Gastrocnemius medialis (tissue), 4 donors: Measurements from ENCODE around the gene SUN1. TPM values are rescaled to one million over a fixed set of nuclear protein-coding genes. Genes with fewer than 3 reads are reported as not detected.

ENCODE experiments used
- ATAC-seq, 2 donors: fragments of 150-250 bp; one replicate each; pipeline ENCODE4 v1.9.1; 2016
- DNase-seq, 2 donors: peaks; one replicate each; pipeline ENCODE4 v3.0.0-alpha.2; 2019
- H3K27ac ChIP-seq, 4 donors: fragments of 200-600 bp; sonication (generic); 1 replicate in 1 of 4; 2 replicates in 3 of 4; pipeline ENCODE4 v1.5.1; 2016 to 2018; ENCODE audit warnings: mild to moderate bottlenecking in 2 of 4, moderate library complexity in 1 of 4
- H3K27me3 ChIP-seq, 3 donors: fragments of 200-600 bp; sonication (generic) in 2 of 3; 1 replicate in 1 of 3; 2 replicates in 2 of 3; pipeline versions ENCODE4 v1.5.1 to v1.6.0; 2016 to 2019; ENCODE audit warnings: mild to moderate bottlenecking in 1 of 3, moderate library complexity in 1 of 3
- H3K36me3 ChIP-seq, 2 donors: fragments of 200-600 bp; sonication (generic) in 1 of 2; one replicate each; pipeline ENCODE4 v1.5.1; 2017 to 2018
- H3K4me1 ChIP-seq, 2 donors: fragments of 200-600 bp; sonication (generic) in 1 of 2; one replicate each; pipeline ENCODE4 v1.5.1; 2016 to 2017; ENCODE audit warnings: mild to moderate bottlenecking in 2 of 2
- H3K4me3 ChIP-seq, 4 donors: fragments of 200-600 bp; sonication (generic) in 3 of 4; 1 replicate in 1 of 4; 2 replicates in 3 of 4; pipeline ENCODE4 v1.5.1; 2016 to 2019; ENCODE audit warnings: mild to moderate bottlenecking in 2 of 4
- H3K9me3 ChIP-seq, 3 donors: fragments of 200-600 bp; sonication (generic) in 2 of 3; 1 replicate in 1 of 3; 2 replicates in 2 of 3; pipeline ENCODE4 v1.5.1; 2016 to 2019
- POLR2A ChIP-seq, 2 donors: fragments of 450-650 bp; IDR thresholded peaks; one replicate each; pipeline ENCODE4 v1.6.1; 2017; ENCODE audit warnings: antibody characterized with exemption in 2 of 2, mild to moderate bottlenecking in 2 of 2, moderate library complexity in 2 of 2
- in situ Hi-C, 4 donors: fragments of 200-750 bp; cut with MboI; loops; one replicate each; pipeline versions ENCODE4 v1.15.0 to v1.8.0; 2017; ENCODE audit warnings: low sequenced_read_pairs in 4 of 4
- intact Hi-C: fragments of 100-400 bp; cut with DNase I; formaldehyde crosslinking; loops from one replicate; pipeline ENCODE4 v1.15.1; 2023; ENCODE audit warnings: low total_unique reads
- total RNA-seq, 4 donors: library from RNA; depleted of rRNA; stranded (reverse); fragments of >200 nt; gene quantifications; one replicate each; pipeline versions ENCODE4 v1.1.0 to v1.2.3, GENCODE V29; 2016
- TF ChIP-seq, protein P1 (sequence below), 5 experiments: fragments of 450-650 bp in 3 of 5; fragments of 200-600 bp in 2 of 5; sonication (generic) in 2 of 5; IDR thresholded peaks in 4 of 5; conservative IDR thresholded peaks in 1 of 5; 1 replicate in 4 of 5; 2 replicates in 1 of 5; pipeline ENCODE4 v1.5.1; 2016 to 2019; ENCODE audit warnings: antibody characterized with exemption in 5 of 5, mild to moderate bottlenecking in 3 of 5, moderate library complexity in 3 of 5

The SUN1 gene
- total RNA-seq, 4 donors from 2014 or later, result 112 to 154 (median 132) TPM

DNA sequence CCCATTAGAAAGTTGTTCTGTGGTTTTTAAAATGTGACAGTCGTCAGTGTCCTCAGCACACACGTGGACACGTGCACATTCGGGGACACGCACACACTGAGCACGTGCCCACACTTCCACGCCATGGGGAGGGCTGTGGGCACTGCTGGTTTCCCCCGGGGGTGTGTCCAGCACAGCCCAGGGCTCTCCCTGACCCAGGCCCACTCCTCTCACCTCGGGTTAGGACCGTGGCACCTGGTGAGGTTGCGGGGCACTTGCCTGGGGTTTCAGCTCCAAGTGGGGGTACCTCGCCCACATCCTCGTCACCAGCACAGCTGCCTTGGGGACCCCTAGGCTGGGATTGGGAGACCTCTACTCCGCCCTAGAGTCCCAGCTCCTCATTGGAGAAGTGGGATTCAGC is 64.8 kb downstream of the SUN1 start:
- no peak for ATAC-seq
- H3K4me1 ChIP-seq, result no peaks in the 10 kb centered on the region
- H3K27ac ChIP-seq, result no peak overlapping the region
- intact Hi-C loops, result no loop called here
- in situ Hi-C loops, result no loop called here
- H3K27me3 ChIP-seq, result no peaks in the 10 kb centered on the region
- no peak for DNase-seq
- no peak for TF ChIP-seq POLR2A (IDR thresholded peaks at IDR 0.05)
- TF ChIP-seq, protein P1, sequence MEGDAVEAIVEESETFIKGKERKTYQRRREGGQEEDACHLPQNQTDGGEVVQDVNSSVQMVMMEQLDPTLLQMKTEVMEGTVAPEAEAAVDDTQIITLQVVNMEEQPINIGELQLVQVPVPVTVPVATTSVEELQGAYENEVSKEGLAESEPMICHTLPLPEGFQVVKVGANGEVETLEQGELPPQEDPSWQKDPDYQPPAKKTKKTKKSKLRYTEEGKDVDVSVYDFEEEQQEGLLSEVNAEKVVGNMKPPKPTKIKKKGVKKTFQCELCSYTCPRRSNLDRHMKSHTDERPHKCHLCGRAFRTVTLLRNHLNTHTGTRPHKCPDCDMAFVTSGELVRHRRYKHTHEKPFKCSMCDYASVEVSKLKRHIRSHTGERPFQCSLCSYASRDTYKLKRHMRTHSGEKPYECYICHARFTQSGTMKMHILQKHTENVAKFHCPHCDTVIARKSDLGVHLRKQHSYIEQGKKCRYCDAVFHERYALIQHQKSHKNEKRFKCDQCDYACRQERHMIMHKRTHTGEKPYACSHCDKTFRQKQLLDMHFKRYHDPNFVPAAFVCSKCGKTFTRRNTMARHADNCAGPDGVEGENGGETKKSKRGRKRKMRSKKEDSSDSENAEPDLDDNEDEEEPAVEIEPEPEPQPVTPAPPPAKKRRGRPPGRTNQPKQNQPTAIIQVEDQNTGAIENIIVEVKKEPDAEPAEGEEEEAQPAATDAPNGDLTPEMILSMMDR (IDR thresholded peaks at IDR 0.05 in 4 of 5, conservative IDR thresholded peaks at IDR 0.05 in 1 of 5), result no peak
- no peak overlapping the region for H3K4me3 ChIP-seq
- peaks cover 0 to 50% of the 10 kb centered on the region in 2 donors for H3K36me3 ChIP-seq
- no peaks in the 10 kb centered on the region for H3K9me3 ChIP-seq

DNA sequence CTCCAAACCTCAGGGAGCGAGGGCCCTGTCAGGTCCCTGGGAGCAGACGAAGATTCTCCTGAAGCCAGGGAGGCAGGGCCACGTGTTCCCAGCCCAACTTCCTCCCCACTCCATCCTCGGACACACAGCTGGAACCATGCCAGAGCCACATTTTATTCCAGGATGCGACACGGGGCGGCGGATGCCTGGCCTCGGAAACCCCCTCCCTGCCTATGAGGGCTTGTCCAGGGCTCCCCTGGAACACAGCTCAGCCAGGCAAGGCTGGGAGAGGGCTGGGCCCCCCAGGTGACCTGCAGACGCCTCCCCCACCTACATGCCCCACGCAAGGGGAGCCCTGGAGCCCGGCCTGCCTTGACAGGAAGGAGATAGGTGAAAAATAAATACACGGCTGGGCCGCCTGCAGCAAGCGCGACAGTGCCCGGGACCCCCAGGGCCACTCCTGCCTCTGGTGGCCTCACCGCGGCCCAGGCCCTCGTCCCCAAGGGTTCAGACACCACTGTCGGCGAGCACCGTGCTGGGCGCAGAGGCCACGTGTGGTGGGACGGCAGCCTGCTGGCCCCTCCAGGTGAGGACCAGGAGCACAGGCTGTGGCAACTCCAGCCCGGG is 65.6 kb downstream of the SUN1 start:
- H3K9me3 ChIP-seq, result no peaks in the 10 kb centered on the region
- intact Hi-C loops, result no loop called here
- H3K4me1 ChIP-seq, result no peaks in the 10 kb centered on the region
- in situ Hi-C loops, result no loop called here
- no peak for TF ChIP-seq POLR2A (IDR thresholded peaks at IDR 0.05)
- no peak overlapping the region for H3K4me3 ChIP-seq
- peaks cover 0 to 6% (median 0%) of the 10 kb centered on the region in 3 donors for H3K27me3 ChIP-seq
- ATAC-seq, result no peak
- H3K36me3 ChIP-seq, result peaks cover 0 to 42% of the 10 kb centered on the region in 2 donors
- no peak overlapping the region for H3K27ac ChIP-seq
- no peak for DNase-seq

DNA sequence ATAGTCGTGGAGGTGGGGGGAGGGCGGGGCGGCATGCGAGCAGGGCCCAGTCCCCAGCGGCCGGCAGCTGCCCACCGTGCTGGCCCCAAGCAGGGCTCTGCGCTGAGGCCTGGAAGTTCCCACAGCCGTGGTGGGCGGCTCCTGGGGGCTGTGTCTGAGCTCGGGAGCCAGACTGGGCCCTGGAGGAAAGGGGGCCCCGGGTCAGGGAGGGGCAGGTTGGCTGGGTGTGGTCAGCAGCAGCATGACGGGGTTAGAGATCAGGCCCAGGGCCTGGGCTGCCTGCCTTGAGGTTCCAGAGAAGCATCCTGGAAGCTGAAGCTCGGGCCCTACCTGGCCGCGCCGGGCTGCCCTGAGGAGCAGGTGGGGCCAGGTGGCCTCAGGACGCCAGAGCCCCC is 66.2 kb downstream of the SUN1 start:
- intact Hi-C loops, result no loop called here
- Histone ChIP-seq H3K27ac (no peak overlapping the region), H3K27me3 (peaks cover 0 to 12% (median 1%) of the 10 kb centered on the region in 3 donors), H3K4me1 (no peaks in the 10 kb centered on the region), H3K36me3 (peaks cover 0 to 39% of the 10 kb centered on the region in 2 donors), H3K4me3 (no peak overlapping the region), H3K9me3 (no peaks in the 10 kb centered on the region)
- no peak for TF ChIP-seq POLR2A (IDR thresholded peaks at IDR 0.05)
- TF ChIP-seq, protein P1 (IDR thresholded peaks at IDR 0.05 in 4 of 5, conservative IDR thresholded peaks at IDR 0.05 in 1 of 5), result no peak
- in situ Hi-C loops, result no loop called here
- no peak for ATAC-seq
- no peak for DNase-seq

DNA sequence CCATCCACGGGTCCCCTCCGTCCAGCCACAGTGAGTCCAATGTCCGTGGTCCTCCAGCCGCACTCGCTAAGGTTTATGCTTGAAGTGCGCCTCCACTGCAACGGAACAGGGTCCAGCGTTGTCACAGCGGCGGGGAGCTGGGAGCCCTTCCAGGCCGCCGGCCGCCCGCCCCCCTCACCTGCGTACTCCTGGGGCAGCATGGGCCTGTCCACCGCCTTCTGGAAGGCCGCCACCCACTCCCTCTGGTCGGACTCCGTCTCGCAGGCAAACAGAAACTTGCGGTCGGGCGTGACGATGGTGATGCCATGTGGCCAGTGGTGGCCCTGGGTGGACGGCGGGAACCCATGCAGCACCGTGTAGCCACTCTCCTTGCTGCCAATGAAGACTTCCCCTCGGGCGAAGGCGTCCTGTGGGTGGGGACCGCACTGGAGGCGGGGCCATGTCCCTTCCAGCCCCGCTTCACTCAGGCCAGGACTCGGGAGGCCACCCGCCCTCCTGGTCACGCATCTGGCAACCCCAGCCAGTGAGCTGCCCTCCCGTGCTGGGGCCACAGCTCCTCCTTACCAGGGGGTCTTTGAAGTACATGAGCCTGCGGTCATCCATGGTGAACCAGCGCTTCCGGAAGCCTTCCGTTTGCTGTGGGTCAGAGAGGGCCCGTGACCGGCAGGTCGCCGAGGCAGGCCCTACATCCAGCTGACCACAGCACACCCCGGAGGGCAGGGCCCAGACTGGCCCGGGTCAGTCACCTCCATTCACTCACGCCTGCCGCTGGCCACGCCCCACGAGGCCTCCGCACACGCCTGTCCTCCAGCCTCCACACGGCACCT is 66.8 kb downstream of the SUN1 start:
- no peak overlapping the region for H3K4me3 ChIP-seq
- intact Hi-C loops (no loop called here), in situ Hi-C loops (no loop called here)
- H3K4me1 ChIP-seq, result no peaks in the 10 kb centered on the region
- peaks cover 3 to 18% (median 6%) of the 10 kb centered on the region in 3 donors for H3K27me3 ChIP-seq
- no peak overlapping the region for H3K27ac ChIP-seq
- TF ChIP-seq POLR2A (IDR thresholded peaks at IDR 0.05), result no peak
- TF ChIP-seq, protein P1 (IDR thresholded peaks at IDR 0.05 in 4 of 5, conservative IDR thresholded peaks at IDR 0.05 in 1 of 5), result no peak
- DNase-seq, result no peak
- ATAC-seq, result no peak
- peaks cover 0 to 33% of the 10 kb centered on the region in 2 donors for H3K36me3 ChIP-seq
- no peaks in the 10 kb centered on the region for H3K9me3 ChIP-seq

DNA sequence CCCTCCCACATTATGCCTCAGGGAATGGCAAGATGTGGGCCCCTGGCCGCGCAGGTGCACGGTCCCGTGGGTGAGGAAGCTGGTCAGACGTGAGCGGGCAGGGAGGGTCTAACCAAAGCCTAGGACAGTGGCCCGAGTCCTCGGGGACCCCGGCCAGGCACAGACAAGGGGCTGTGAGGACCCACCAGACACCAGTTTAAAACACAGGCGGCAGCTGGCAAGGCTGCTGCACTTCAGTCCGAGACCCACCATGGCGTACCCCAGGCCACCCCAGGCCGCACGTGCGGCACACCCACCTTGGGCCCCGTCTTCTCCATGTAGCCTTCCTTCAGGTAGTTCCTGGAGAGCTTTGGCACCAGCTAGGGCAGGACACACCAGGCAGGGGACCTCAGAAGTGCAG is 67.5 kb downstream of the SUN1 start:
- intact Hi-C loops (no loop called here), in situ Hi-C loops (no loop called here)
- no peaks in the 10 kb centered on the region for H3K9me3 ChIP-seq
- TF ChIP-seq, protein P1 (IDR thresholded peaks at IDR 0.05 in 4 of 5, conservative IDR thresholded peaks at IDR 0.05 in 1 of 5), result no peak
- TF ChIP-seq POLR2A (IDR thresholded peaks at IDR 0.05), result no peak
- H3K27ac ChIP-seq, result no peak overlapping the region
- H3K4me3 ChIP-seq, result no peak overlapping the region
- ATAC-seq, result no peak
- no peaks in the 10 kb centered on the region for H3K4me1 ChIP-seq
- H3K36me3 ChIP-seq, result peaks cover 0 to 26% of the 10 kb centered on the region in 2 donors
- no peak for DNase-seq
- H3K27me3 ChIP-seq, result peaks cover 5 to 24% (median 13%) of the 10 kb centered on the region in 3 donors
